ENCODE data around the gene APCDD1L. TPM values are rescaled to one million over a fixed set of nuclear protein-coding genes. Genes with fewer than 3 reads are reported as not detected.
A peak's percentile ranks its signal among the peaks of the same experiment; 100 is the strongest.

APCDD1L gene
- total RNA-seq, 6 experiments from 2014 or later = 14.5 to 43.3 (median 34.9) TPM

GRCh38 chr20:58444746-58445255, 70.4 kb downstream of the APCDD1L start:
- Mint-ChIP-seq H3K4me1 (ENCODE audit: low read depth) (peaks cover 20% of the 10 kb centered on the region), H3K4me3 (no peak overlapping the region), H3K27me3 (ENCODE audit: insufficient read depth) (peaks cover 1% of the 10 kb centered on the region; the same call in 1 of the 2 replicates), H3K27ac (peak overlapping the region; percentile 6; the same call in 1 of the 2 replicates), H3K36me3 (ENCODE audit: low read depth) (peaks cover 24% of the 10 kb centered on the region), H3K9me3 (no peaks in the 10 kb centered on the region)
- TF ChIP-seq CTCF (IDR thresholded peaks at IDR 0.05) = no peak
- no peak for DNase-seq

GRCh38 chr20:58441723-58442122, 73.5 kb downstream of the APCDD1L start:
- peaks cover 1% of the 10 kb centered on the region; the same call in 1 of the 2 replicates for H3K27me3 Mint-ChIP-seq (ENCODE audit: insufficient read depth)
- DNase-seq = no peak
- peaks cover 19% of the 10 kb centered on the region for H3K4me1 Mint-ChIP-seq (ENCODE audit: low read depth)
- H3K9me3 Mint-ChIP-seq = no peaks in the 10 kb centered on the region
- no peak for TF ChIP-seq CTCF (IDR thresholded peaks at IDR 0.05)
- no peak overlapping the region for H3K27ac Mint-ChIP-seq
- no peak overlapping the region for H3K4me3 Mint-ChIP-seq
- H3K36me3 Mint-ChIP-seq (ENCODE audit: low read depth) = peaks cover 45% of the 10 kb centered on the region

- H3K27me3 Mint-ChIP-seq (ENCODE audit: insufficient read depth) = peaks cover 1% of the 10 kb centered on the region; the same call in 1 of the 2 replicates
- TF ChIP-seq CTCF (IDR thresholded peaks at IDR 0.05) = no peak
- H3K36me3 Mint-ChIP-seq (ENCODE audit: low read depth) = peaks cover 51% of the 10 kb centered on the region
- peaks cover 26% of the 10 kb centered on the region for H3K4me1 Mint-ChIP-seq (ENCODE audit: low read depth)
- no peaks in the 10 kb centered on the region for H3K9me3 Mint-ChIP-seq
- DNase-seq = no peak
- H3K4me3 Mint-ChIP-seq = no peak overlapping the region
- peak overlapping the region; percentile 46 for H3K27ac Mint-ChIP-seq
These were observed 75.0 kb downstream of the APCDD1L start for GRCh38 chr20:58440021-58440767.

GRCh38 chr20:58438970-58439808, 76.0 kb downstream of the APCDD1L start:
- H3K4me3 Mint-ChIP-seq = no peak overlapping the region
- no peaks in the 10 kb centered on the region; the same call in 1 of the 2 replicates for H3K27me3 Mint-ChIP-seq (ENCODE audit: insufficient read depth)
- H3K27ac Mint-ChIP-seq = peak overlapping the region; percentile 46
- peaks cover 43% of the 10 kb centered on the region for H3K36me3 Mint-ChIP-seq (ENCODE audit: low read depth)
- H3K4me1 Mint-ChIP-seq (ENCODE audit: low read depth) = peaks cover 36% of the 10 kb centered on the region
- DNase-seq = no peak
- H3K9me3 Mint-ChIP-seq = no peaks in the 10 kb centered on the region
- no peak for TF ChIP-seq CTCF (IDR thresholded peaks at IDR 0.05)

GRCh38 chr20:58436868-58437645, 78.1 kb downstream of the APCDD1L start:
- Mint-ChIP-seq H3K36me3 (ENCODE audit: low read depth) (peaks cover 44% of the 10 kb centered on the region), H3K4me3 (no peak overlapping the region), H3K27ac (no peak overlapping the region), H3K27me3 (ENCODE audit: insufficient read depth) (no peaks in the 10 kb centered on the region), H3K4me1 (ENCODE audit: low read depth) (peaks cover 58% of the 10 kb centered on the region), H3K9me3 (no peaks in the 10 kb centered on the region)
- TF ChIP-seq CTCF (IDR thresholded peaks at IDR 0.05) = no peak
- no peak for DNase-seq
